Loucy (cell line): ENCODE data around the gene FHDC1.
A peak's percentile ranks its signal among the peaks of the same experiment; 100 is the strongest.

Experiments used
- H2AFZ ChIP-seq: fragments of 200-600 bp; sonication (generic); 2 replicates; pipeline ENCODE4 v1.6.0; 2016; ENCODE audit warnings: antibody characterized with exemption, mild to moderate bottlenecking, low read length, moderate library complexity
- H3F3A ChIP-seq: fragments of 200-600 bp; 2 replicates; pipeline ENCODE4 v1.6.0; 2016; ENCODE audit warnings: antibody characterized with exemption, low read depth, mild to moderate bottlenecking
- H3K27me3 ChIP-seq: fragments of 200-600 bp; sonication (generic); 2 replicates; pipeline ENCODE4 v1.6.1; 2014; ENCODE audit warnings: low read length, mild to moderate bottlenecking; ENCODE audit not compliant: insufficient read depth, poor library complexity, severe bottlenecking
- H3K36me3 ChIP-seq: fragments of 200-600 bp; sonication (generic); 2 replicates; pipeline ENCODE4 v1.6.1; 2016; ENCODE audit warnings: low read length; ENCODE audit not compliant: insufficient read depth
- H3K4me1 ChIP-seq: fragments of 200-600 bp; sonication (generic); 2 replicates; pipeline ENCODE4 v1.5.1; 2014; ENCODE audit warnings: low read length, mild to moderate bottlenecking; ENCODE audit not compliant: insufficient read depth, poor library complexity, severe bottlenecking
- H3K4me2 ChIP-seq: fragments of 200-600 bp; sonication (generic); 2 replicates; pipeline ENCODE4 v1.6.0; 2014; ENCODE audit warnings: antibody characterized with exemption, low read length, low read depth, mild to moderate bottlenecking; ENCODE audit not compliant: poor library complexity, severe bottlenecking
- H3K4me3 ChIP-seq: fragments of 200-600 bp; sonication (generic); 2 replicates; pipeline ENCODE4 v1.5.1; 2014; ENCODE audit warnings: low read length, mild to moderate bottlenecking, mixed read lengths; ENCODE audit not compliant: poor library complexity, severe bottlenecking
- H3K79me2 ChIP-seq: fragments of 200-600 bp; sonication (generic); 2 replicates; pipeline ENCODE4 v1.6.1; 2014; ENCODE audit warnings: low read length; ENCODE audit not compliant: insufficient read depth
- H3K9ac ChIP-seq: fragments of 200-600 bp; sonication (generic); 2 replicates; pipeline ENCODE4 v1.6.0; 2014; ENCODE audit warnings: mild to moderate bottlenecking, low read depth, low read length, moderate library complexity; ENCODE audit not compliant: poor library complexity, severe bottlenecking
- H3K9me2 ChIP-seq: fragments of 200-600 bp; sonication (generic); replicated peaks from 2 replicates; pipeline ENCODE4 v1.6.1; 2016; ENCODE audit warnings: low read depth, low read length, mixed read lengths
- H3K9me3 ChIP-seq: fragments of 200-600 bp; sonication (generic); 2 replicates; pipeline ENCODE4 v1.6.1; 2014; ENCODE audit warnings: mild to moderate bottlenecking, antibody characterized with exemption, low read length, low read depth; ENCODE audit not compliant: insufficient read depth
- H4K20me1 ChIP-seq: fragments of 200-600 bp; sonication (generic); 2 replicates; pipeline ENCODE4 v1.6.0; 2014; ENCODE audit warnings: antibody characterized with exemption, low read length, mild to moderate bottlenecking; ENCODE audit not compliant: insufficient read depth, poor library complexity, severe bottlenecking
- EZH2phosphoT487 ChIP-seq: fragments of 200-600 bp; IDR thresholded peaks from 2 replicates; pipeline ENCODE4 v1.6.1; 2018; ENCODE audit warnings: antibody characterized with exemption, mild to moderate bottlenecking, moderate library complexity, borderline replicate concordance
- TF ChIP-seq, protein P1 (sequence below): fragments of 200-600 bp; sonication (generic); conservative IDR thresholded peaks from 2 replicates; pipeline ENCODE4 v1.5.1; 2014; ENCODE audit warnings: mild to moderate bottlenecking, antibody characterized with exemption, low read length

Gene FHDC1

DNA sequence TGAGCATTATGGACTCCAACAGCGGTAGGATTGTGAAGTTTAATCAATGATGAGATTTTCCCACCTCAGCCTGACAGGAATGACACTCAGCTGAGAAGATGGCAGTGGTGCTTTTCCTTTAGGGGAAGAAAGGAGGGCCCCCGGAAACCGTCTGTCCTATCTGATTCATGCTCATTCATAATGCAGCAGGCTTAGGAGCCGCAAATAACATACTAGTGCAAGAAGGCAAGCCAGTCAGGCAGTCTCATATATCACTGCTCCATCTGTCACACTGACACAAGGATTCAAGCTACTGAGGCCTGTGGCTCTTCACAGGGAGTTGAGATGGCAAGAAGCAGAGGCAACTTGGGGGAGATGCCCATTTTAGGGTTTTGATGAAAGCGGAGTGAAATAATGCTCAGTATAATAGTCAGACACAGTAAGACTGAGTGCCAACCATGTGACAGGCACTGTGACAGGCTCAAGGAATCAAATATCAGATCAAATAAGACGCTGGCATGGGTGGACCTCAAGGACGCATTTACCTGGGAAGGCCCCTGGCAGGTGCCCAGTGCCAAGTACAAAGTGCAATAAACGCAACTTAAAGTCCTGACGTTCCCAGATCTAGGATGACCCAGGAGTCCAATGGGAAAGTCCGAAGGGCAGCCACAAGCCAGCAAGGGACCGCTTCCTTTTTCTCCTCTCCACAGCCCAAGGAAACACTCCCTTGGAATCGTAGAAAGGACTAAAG is 63.4 kb downstream of the FHDC1 start:
- no peak overlapping the region for H3K4me3 ChIP-seq
- peaks cover 6% of the 10 kb centered on the region for H3K4me1 ChIP-seq
- no peaks in the 10 kb centered on the region for H3K79me2 ChIP-seq
- no peak overlapping the region for H3K9ac ChIP-seq
- no peaks in the 10 kb centered on the region for H3K27me3 ChIP-seq
- H2AFZ ChIP-seq = no peak overlapping the region
- no peak overlapping the region for H3K4me2 ChIP-seq
- no peaks in the 10 kb centered on the region for H4K20me1 ChIP-seq
- H3K36me3 ChIP-seq = no peaks in the 10 kb centered on the region
- H3K9me3 ChIP-seq = no peaks in the 10 kb centered on the region
- TF ChIP-seq, protein P1, sequence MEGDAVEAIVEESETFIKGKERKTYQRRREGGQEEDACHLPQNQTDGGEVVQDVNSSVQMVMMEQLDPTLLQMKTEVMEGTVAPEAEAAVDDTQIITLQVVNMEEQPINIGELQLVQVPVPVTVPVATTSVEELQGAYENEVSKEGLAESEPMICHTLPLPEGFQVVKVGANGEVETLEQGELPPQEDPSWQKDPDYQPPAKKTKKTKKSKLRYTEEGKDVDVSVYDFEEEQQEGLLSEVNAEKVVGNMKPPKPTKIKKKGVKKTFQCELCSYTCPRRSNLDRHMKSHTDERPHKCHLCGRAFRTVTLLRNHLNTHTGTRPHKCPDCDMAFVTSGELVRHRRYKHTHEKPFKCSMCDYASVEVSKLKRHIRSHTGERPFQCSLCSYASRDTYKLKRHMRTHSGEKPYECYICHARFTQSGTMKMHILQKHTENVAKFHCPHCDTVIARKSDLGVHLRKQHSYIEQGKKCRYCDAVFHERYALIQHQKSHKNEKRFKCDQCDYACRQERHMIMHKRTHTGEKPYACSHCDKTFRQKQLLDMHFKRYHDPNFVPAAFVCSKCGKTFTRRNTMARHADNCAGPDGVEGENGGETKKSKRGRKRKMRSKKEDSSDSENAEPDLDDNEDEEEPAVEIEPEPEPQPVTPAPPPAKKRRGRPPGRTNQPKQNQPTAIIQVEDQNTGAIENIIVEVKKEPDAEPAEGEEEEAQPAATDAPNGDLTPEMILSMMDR = no peak
- TF ChIP-seq EZH2phosphoT487 = no peak
- no peaks in the 10 kb centered on the region for H3K9me2 ChIP-seq
- H3F3A ChIP-seq = no peaks in the 10 kb centered on the region

GRCh38 chr4:153000076-153000420 is 63.9 kb downstream of the FHDC1 start:
- Histone ChIP-seq H3K79me2 (no peaks in the 10 kb centered on the region), H3K27me3 (no peaks in the 10 kb centered on the region), H3K9me3 (no peaks in the 10 kb centered on the region), H3K4me2 (no peak overlapping the region), H3K4me3 (no peak overlapping the region), H3F3A (no peaks in the 10 kb centered on the region), H4K20me1 (no peaks in the 10 kb centered on the region), H3K9me2 (no peaks in the 10 kb centered on the region), H3K4me1 (peaks cover 6% of the 10 kb centered on the region), H2AFZ (no peak overlapping the region), H3K36me3 (no peaks in the 10 kb centered on the region), H3K9ac (no peak overlapping the region)
- no peak for TF ChIP-seq EZH2phosphoT487
- TF ChIP-seq, protein P1 = no peak

GRCh38 chr4:153001626-153002025 is 65.5 kb downstream of the FHDC1 start:
- Histone ChIP-seq H3K9me3 (no peaks in the 10 kb centered on the region), H3K36me3 (no peaks in the 10 kb centered on the region), H3K9ac (no peak overlapping the region), H3K27me3 (no peaks in the 10 kb centered on the region), H3K4me1 (peaks cover 6% of the 10 kb centered on the region), H4K20me1 (no peaks in the 10 kb centered on the region), H3K79me2 (no peaks in the 10 kb centered on the region), H3K9me2 (no peaks in the 10 kb centered on the region), H2AFZ (peak overlapping the region; percentile 45; the same call in 1 of the 2 replicates), H3K4me3 (no peak overlapping the region), H3K4me2 (no peak overlapping the region), H3F3A (no peaks in the 10 kb centered on the region)
- TF ChIP-seq, protein P1 = no peak
- TF ChIP-seq EZH2phosphoT487 = no peak
